NCI-H1436 treated with DMSO at 0.1 percent for 48 hours (cell line): ENCODE measurements around the gene HAO2.

Experiments
- DNase-seq: peaks from one replicate; lab custom pipeline; 2025; lab: John Stamatoyannopoulos, UW

HAO2 gene

DNA sequence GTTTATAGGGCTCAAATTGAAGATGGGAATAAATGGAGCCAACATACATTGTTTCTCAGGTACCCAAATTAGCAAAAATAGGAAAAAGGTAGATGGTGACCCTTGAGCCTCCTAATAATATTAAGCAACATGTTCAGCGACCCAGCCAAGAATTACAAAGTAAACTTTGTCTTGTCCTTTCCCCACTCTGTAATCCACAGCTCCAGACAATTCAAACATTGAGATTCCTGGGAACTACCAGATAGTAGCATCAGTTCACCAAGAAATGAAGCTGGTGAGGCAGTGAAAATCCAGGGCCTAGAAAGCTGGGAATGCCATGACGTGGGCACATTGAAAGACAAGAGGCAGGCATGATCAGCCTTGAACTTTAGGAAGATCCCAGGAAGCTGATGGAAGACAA is 11.7 kb downstream of the HAO2 start:
- DNase-seq: no peak

GRCh38 chr1:119380983-119381662 is 12.5 kb downstream of the HAO2 start:
- DNase-seq: no peak

DNA sequence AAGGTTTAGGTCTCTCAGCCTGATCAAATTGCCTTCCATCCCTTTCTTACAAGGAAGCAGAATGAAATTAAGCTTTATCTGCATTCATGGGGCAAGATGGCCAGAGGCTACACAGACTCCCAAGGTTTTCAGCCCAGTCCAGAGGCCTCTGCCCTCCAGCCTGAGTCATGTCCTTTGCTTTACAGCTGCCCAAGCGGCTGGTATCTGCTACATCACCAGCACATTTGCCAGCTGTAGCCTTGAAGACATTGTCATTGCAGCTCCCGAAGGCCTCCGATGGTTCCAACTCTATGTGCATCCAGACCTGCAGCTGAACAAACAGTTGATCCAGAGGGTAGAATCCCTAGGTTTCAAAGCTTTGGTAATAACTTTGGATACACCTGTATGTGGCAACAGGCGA is 16.0 kb downstream of the HAO2 start:
- DNase-seq: no peak

DNA sequence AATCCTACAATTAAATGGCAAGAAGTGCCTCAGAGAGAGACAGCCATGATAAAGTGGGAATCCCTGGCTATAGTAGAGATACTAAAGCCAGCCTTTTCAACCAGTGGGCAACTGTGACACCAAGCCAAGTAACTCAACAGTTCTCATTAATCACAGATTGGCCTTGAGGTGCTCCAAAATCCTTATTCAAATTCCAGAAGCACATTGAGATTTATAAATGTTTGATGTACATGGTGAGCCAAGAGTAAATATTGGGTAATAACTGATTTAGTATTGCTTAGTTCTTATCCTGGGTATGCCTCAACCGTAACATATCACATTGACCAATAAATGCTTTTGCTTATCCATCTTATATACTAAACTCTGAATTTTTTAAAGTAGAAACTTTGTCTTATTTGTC is 17.1 kb downstream of the HAO2 start:
- DNase-seq: no peak

DNA sequence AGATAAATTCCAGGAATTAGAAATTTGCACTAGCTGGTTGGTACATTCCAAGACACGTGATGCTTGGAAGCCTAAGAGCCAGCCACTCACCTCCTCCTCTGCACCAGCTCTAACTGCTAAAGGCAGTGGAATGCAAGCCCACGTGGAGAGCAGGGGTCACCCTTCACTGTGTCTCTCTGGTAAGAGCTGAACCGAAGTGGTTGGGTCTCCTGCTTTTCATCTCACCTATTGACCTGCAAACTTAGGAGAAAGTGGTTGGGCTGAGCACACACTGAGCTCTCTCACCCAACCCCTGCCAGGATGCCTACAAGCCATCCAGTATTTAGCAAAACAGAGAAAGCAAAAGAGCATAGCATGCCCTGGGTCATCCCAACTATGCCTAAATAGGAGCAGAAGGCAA is 19.3 kb downstream of the HAO2 start:
- no peak for DNase-seq

GRCh38 chr1:119388450-119388849 is 19.9 kb downstream of the HAO2 start:
- no peak for DNase-seq

- no peak for DNase-seq
These were observed 21.9 kb downstream of the HAO2 start for GRCh38 chr1:119390526-119390925.

GRCh38 chr1:119391749-119392148 is 23.2 kb downstream of the HAO2 start:
- DNase-seq: no peak

- DNase-seq: no peak
These were observed 25.5 kb downstream of the HAO2 start for GRCh38 chr1:119394085-119394484.

GRCh38 chr1:119396982-119397381 is 28.4 kb downstream of the HAO2 start:
- DNase-seq: no peak

DNA sequence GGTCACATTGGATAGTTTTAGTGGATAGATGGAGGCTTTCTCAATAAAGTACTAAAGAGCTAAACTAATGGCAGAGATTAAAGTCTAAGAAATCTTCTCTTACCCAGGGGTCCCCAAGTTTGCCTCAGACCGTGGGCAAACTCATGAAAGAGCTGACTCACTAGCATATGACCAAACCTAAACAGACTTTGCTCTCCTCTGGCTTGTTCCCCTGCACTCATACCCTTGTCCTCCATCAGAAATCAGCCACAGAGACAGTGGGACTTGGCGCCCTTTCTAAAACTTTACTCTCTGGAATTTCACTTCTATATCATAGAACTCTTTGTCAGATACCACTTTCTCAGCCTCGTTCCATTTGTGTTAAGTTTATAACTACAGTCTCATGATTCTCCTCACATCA is 29.4 kb downstream of the HAO2 start:
- no peak for DNase-seq

- DNase-seq: no peak
These were observed 36.2 kb downstream of the HAO2 start for GRCh38 chr1:119404736-119405135.

DNA sequence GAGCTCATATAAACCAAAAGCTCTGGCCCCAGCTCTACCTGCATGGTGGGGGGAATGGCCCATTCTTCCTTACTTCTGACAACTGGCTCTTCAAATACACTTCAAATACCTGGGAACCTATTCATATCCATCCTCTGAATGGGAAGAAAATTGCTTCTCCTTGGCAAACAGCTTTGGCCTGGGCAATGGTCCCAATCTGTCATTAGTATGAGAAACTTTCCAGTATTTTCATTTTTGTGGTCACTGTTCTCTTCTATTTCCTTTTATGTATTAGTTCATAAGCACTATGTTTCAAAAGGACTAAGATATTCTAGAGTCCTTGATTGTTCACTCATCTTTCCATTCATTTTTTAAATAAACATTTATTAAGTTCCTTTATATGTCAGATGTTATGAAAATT is 41.1 kb downstream of the HAO2 start:
- no peak for DNase-seq

DNA sequence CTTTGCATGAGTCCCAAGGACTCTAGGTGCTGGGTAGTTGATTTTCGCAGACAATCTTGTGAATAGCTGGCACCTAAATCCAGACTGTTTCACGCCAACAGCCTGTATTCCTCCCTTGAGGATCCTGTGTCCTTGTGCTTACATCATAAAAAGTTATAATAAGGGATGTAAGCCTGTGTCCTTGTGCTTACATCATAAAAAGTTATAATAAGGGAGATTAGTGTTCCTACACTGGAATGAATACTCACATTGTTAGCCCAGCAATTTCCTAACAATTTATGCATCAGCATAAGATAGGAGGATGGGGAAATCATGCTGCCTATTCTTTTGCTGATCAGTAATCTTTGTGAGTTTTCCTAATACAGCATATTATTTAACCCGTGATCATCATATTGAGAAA is 42.4 kb downstream of the HAO2 start:
- no peak for DNase-seq

- DNase-seq: no peak
These were observed 46.4 kb downstream of the HAO2 start, which contains the start of gene HSD3B2 for GRCh38 chr1:119414950-119415349. TSS of gene HSD3B2 (plus strand) at chr1:119415150. CDS start at chr1:119415420, 270 bp downstream.

DNA sequence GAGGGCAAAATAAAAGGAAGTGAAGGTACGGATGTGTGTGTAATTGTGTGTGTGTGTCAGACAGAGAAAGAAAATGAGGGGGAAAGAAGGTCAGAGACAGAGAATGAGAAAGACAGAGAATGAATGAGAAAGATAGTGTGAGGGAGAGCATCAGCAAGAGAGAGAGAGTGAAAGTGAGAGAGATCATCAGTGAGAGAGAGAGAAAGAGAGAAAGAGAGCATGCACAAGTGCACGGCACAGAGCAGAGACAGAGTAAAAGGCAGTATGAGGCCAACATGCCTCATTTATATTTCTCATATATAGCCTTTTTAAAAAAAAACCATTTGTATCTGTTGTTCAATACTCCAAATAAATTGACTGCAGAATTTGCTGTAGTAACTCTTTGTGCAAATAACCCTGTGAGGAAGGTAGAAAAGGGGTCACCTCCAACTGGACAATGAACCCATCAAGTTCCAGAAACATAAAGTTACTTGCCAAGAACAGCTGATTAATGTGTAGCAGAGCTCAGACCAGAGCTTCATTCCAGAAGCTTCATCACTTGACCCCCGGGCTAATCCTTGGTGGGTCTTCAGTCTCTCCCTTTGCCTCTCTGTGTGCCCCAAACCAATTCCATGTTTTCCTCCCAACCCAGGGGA is 47.5 kb downstream of the HAO2 start:
- DNase-seq: no peak

GRCh38 chr1:119419109-119419508 is 50.5 kb downstream of the HAO2 start:
- no peak for DNase-seq

DNA sequence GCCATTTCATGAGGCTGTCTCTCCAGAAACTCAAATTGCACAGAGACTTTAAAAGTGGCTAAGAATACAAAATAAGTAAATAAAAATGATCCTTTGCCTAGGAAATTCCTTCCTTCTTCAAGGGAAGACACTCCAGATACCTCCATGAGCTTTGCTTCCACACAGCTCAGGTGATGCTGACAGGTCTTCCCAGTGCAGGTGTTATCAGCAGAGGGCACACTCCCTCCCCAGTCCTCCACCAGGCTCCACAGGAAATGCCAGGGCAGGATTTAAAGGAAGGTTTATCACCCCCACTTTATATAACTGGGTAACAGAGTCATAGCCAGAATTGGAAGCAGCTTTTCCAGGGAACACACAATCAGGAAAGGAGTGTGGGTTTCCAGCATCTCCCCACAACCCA is 52.1 kb downstream of the HAO2 start:
- no peak for DNase-seq

DNA sequence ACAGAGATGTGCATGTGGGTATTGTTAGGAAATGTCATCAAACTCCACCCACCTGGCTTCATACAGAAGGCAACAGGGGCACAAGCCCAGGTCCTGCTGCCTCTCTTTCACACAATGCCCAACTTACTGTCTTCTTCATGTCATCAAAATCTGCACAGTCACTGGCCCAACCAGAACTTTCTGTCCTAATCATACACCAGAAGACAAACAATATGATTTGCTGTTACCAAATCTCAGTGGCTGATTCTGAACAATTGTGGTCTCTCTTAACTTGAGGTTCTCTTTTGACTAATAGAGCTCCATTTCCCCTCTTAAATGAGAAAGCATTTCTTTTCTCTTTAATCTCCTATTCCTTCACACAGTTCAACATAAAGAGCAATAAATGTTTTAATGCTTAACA is 54.0 kb downstream of the HAO2 start:
- DNase-seq: no peak

GRCh38 chr1:119428991-119429390 is 60.4 kb downstream of the HAO2 start:
- DNase-seq: no peak

GRCh38 chr1:119429687-119430086 is 61.1 kb downstream of the HAO2 start:
- no peak for DNase-seq

- no peak for DNase-seq
These were observed 61.9 kb downstream of the HAO2 start for GRCh38 chr1:119430486-119430885.

GRCh38 chr1:119431836-119432235 is 63.3 kb downstream of the HAO2 start:
- DNase-seq: no peak

GRCh38 chr1:119435052-119435451 is 66.5 kb downstream of the HAO2 start:
- DNase-seq: no peak
